Measurements from ENCODE around the gene PKLR.

PKLR gene

GRCh38 chr1:155285063-155285462 lies 16.2 kb downstream of the PKLR start:
- DNase-seq (ENCODE audit: low spot score), result no peak

GRCh38 chr1:155284476-155284875 lies 16.8 kb downstream of the PKLR start:
- DNase-seq (ENCODE audit: low spot score), result no peak

GRCh38 chr1:155282488-155283091 lies 18.6 kb downstream of the PKLR start:
- no peak for DNase-seq (ENCODE audit: low spot score)

GRCh38 chr1:155279268-155279667 lies 22.0 kb downstream of the PKLR start:
- no peak for DNase-seq (ENCODE audit: low spot score)

GRCh38 chr1:155278689-155279160 lies 22.5 kb downstream of the PKLR start:
- DNase-seq (ENCODE audit: low spot score), result no peak

GRCh38 chr1:155277902-155278688 lies 23.1 kb downstream of the PKLR start:
- DNase-seq (ENCODE audit: low spot score), result peak; percentile 41

GRCh38 chr1:155277070-155277901 lies 24.0 kb downstream of the PKLR start, which contains the start of gene HCN3:
Gene HCN3, plus strand, starts transcription at chr1:155277463. Its CDS starts 128 bp downstream, at chr1:155277591.
- peak; percentile 96 for DNase-seq (ENCODE audit: low spot score)

GRCh38 chr1:155273343-155274245 lies 27.6 kb downstream of the PKLR start, which contains the start of gene CLK2:
Gene CLK2, minus strand, starts transcription at chr1:155273504. Its CDS starts 2,527 bp downstream, at chr1:155270977.
- DNase-seq (ENCODE audit: low spot score), result peak; percentile 94

- DNase-seq (ENCODE audit: low spot score), result peak; percentile 24
Observed at GRCh38 chr1:155272466-155273342, 28.5 kb downstream of the PKLR start.

- no peak for DNase-seq (ENCODE audit: low spot score)
Observed at GRCh38 chr1:155269381-155269780, 31.9 kb downstream of the PKLR start.

- DNase-seq (ENCODE audit: low spot score), result no peak
Observed at GRCh38 chr1:155268630-155269029, 32.6 kb downstream of the PKLR start.

- DNase-seq (ENCODE audit: low spot score), result no peak
Observed at GRCh38 chr1:155267373-155267772, 33.9 kb downstream of the PKLR start.

- DNase-seq (ENCODE audit: low spot score), result no peak
Observed at GRCh38 chr1:155266553-155266952, 34.7 kb downstream of the PKLR start.

- DNase-seq (ENCODE audit: low spot score), result no peak
Observed at GRCh38 chr1:155263067-155263466, 38.2 kb downstream of the PKLR start.

GRCh38 chr1:155261852-155262673 lies 39.2 kb downstream of the PKLR start, which contains the start of gene SCAMP3:
Gene SCAMP3, minus strand, starts transcription at chr1:155262360. Its CDS starts 209 bp downstream, at chr1:155262151.
- DNase-seq (ENCODE audit: low spot score), result peak; percentile 74

GRCh38 chr1:155261493-155261851 lies 39.8 kb downstream of the PKLR start:
- no peak for DNase-seq (ENCODE audit: low spot score)

GRCh38 chr1:155260276-155260675 lies 41.0 kb downstream of the PKLR start:
- DNase-seq (ENCODE audit: low spot score), result no peak

GRCh38 chr1:155256058-155256852 lies 45.0 kb downstream of the PKLR start:
- no peak for DNase-seq (ENCODE audit: low spot score)

Measured in hematopoietic multipotent progenitor cell treated with erythropoietin and hydrocortisone succinate and interleukin-3 and kit ligand, for 15 days (in vitro differentiated cells).